Ishikawa (cell line): Measurements from ENCODE around the gene LETM1.

Source experiments
- CEBPB ChIP-seq: IDR thresholded peaks from 2 replicates; pipeline ENCODE4 v1.6.1; 2012
- CREB1 ChIP-seq: IDR thresholded peaks from 2 replicates; pipeline ENCODE4 v1.6.1; 2012; ENCODE audit warnings: low read depth
- EGR1 ChIP-seq: IDR thresholded peaks from 2 replicates; pipeline ENCODE4 v1.6.1; 2012
- EP300 ChIP-seq: IDR thresholded peaks from 2 replicates; pipeline ENCODE4 v1.6.1; 2012; ENCODE audit warnings: borderline replicate concordance
- MAX ChIP-seq: IDR thresholded peaks from 2 replicates; pipeline ENCODE4 v1.6.1; 2012
- NFIC ChIP-seq: IDR thresholded peaks from 2 replicates; pipeline ENCODE4 v1.6.1; 2012
- RAD21 ChIP-seq: IDR thresholded peaks from 2 replicates; pipeline ENCODE4 v1.6.1; 2012; ENCODE audit warnings: low read depth
- TAF1 ChIP-seq: IDR thresholded peaks from 2 replicates; pipeline ENCODE4 v1.6.1; 2012; ENCODE audit warnings: low read depth, mild to moderate bottlenecking
- YY1 ChIP-seq: IDR thresholded peaks from 2 replicates; pipeline ENCODE4 v1.6.1; 2012; ENCODE audit warnings: low read depth
- ZBTB7A ChIP-seq: IDR thresholded peaks from 2 replicates; pipeline ENCODE4 v1.6.1; 2012; ENCODE audit warnings: low read depth

- TF ChIP-seq ZBTB7A, result no peak
- no peak for TF ChIP-seq YY1
- no peak for TF ChIP-seq MAX
- no peak for TF ChIP-seq RAD21
- no peak for TF ChIP-seq CEBPB
- TF ChIP-seq CREB1, result no peak
- no peak for TF ChIP-seq EP300
- no peak for TF ChIP-seq TAF1
- TF ChIP-seq EGR1, result no peak
- TF ChIP-seq NFIC, result no peak
Measured at GRCh38 chr4:1879485-1879884, 23.5 kb upstream of the LETM1 start.
